GM18520 (cell line): Measurements from ENCODE around the gene DIPK1B.

Experiments
- ATAC-seq: cut with Tn5 transposase; IDR thresholded peaks from one replicate; pipeline ENCODE4 v1.9.1; 2021; ENCODE audit not compliant: unreplicated experiment

The DIPK1B gene

GRCh38 chr9:136686794-136687711 lies 25.3 kb upstream of the DIPK1B start, which contains the start of gene AGPAT2:
TSS of gene AGPAT2 (minus strand) at chr9:136687457. CDS start at chr9:136687357, 100 bp downstream.
- no peak for ATAC-seq

GRCh38 chr9:136687721-136688223 lies 24.6 kb upstream of the DIPK1B start:
- no peak for ATAC-seq

- ATAC-seq: no peak
These were observed 23.9 kb upstream of the DIPK1B start for GRCh38 chr9:136688274-136689107.

GRCh38 chr9:136689108-136689460 lies 23.3 kb upstream of the DIPK1B start:
- ATAC-seq: no peak

- no peak for ATAC-seq
These were observed 22.1 kb upstream of the DIPK1B start for GRCh38 chr9:136690104-136690805.

- no peak for ATAC-seq
These were observed 21.5 kb upstream of the DIPK1B start for GRCh38 chr9:136690806-136691261.

- ATAC-seq: no peak
These were observed 20.8 kb upstream of the DIPK1B start for GRCh38 chr9:136691316-136692184.

GRCh38 chr9:136692185-136693134 lies 19.9 kb upstream of the DIPK1B start:
- ATAC-seq: no peak

GRCh38 chr9:136693135-136693489 lies 19.3 kb upstream of the DIPK1B start:
- ATAC-seq: no peak

- ATAC-seq: no peak
These were observed 18.7 kb upstream of the DIPK1B start for GRCh38 chr9:136693490-136694162.

GRCh38 chr9:136694163-136694871 lies 18.1 kb upstream of the DIPK1B start:
- ATAC-seq: no peak

- ATAC-seq: no peak
These were observed 17.5 kb upstream of the DIPK1B start for GRCh38 chr9:136694872-136695247.

- no peak for ATAC-seq
These were observed 16.9 kb upstream of the DIPK1B start for GRCh38 chr9:136695435-136695895.

- ATAC-seq: no peak
These were observed 16.4 kb upstream of the DIPK1B start for GRCh38 chr9:136695955-136696354.

- ATAC-seq: no peak
These were observed 15.9 kb upstream of the DIPK1B start for GRCh38 chr9:136696502-136696901.

GRCh38 chr9:136697146-136697820 lies 15.1 kb upstream of the DIPK1B start:
- no peak for ATAC-seq
